Measurements from ENCODE around the gene GABRG3. TPM values are rescaled to one million over a fixed set of nuclear protein-coding genes. Genes with fewer than 3 reads are reported as not detected.

GABRG3 gene
- total and polyA plus RNA-seq, 2 experiments from 2014 or later: 0.10 to 1.4 TPM

- TF ChIP-seq, protein P1, sequence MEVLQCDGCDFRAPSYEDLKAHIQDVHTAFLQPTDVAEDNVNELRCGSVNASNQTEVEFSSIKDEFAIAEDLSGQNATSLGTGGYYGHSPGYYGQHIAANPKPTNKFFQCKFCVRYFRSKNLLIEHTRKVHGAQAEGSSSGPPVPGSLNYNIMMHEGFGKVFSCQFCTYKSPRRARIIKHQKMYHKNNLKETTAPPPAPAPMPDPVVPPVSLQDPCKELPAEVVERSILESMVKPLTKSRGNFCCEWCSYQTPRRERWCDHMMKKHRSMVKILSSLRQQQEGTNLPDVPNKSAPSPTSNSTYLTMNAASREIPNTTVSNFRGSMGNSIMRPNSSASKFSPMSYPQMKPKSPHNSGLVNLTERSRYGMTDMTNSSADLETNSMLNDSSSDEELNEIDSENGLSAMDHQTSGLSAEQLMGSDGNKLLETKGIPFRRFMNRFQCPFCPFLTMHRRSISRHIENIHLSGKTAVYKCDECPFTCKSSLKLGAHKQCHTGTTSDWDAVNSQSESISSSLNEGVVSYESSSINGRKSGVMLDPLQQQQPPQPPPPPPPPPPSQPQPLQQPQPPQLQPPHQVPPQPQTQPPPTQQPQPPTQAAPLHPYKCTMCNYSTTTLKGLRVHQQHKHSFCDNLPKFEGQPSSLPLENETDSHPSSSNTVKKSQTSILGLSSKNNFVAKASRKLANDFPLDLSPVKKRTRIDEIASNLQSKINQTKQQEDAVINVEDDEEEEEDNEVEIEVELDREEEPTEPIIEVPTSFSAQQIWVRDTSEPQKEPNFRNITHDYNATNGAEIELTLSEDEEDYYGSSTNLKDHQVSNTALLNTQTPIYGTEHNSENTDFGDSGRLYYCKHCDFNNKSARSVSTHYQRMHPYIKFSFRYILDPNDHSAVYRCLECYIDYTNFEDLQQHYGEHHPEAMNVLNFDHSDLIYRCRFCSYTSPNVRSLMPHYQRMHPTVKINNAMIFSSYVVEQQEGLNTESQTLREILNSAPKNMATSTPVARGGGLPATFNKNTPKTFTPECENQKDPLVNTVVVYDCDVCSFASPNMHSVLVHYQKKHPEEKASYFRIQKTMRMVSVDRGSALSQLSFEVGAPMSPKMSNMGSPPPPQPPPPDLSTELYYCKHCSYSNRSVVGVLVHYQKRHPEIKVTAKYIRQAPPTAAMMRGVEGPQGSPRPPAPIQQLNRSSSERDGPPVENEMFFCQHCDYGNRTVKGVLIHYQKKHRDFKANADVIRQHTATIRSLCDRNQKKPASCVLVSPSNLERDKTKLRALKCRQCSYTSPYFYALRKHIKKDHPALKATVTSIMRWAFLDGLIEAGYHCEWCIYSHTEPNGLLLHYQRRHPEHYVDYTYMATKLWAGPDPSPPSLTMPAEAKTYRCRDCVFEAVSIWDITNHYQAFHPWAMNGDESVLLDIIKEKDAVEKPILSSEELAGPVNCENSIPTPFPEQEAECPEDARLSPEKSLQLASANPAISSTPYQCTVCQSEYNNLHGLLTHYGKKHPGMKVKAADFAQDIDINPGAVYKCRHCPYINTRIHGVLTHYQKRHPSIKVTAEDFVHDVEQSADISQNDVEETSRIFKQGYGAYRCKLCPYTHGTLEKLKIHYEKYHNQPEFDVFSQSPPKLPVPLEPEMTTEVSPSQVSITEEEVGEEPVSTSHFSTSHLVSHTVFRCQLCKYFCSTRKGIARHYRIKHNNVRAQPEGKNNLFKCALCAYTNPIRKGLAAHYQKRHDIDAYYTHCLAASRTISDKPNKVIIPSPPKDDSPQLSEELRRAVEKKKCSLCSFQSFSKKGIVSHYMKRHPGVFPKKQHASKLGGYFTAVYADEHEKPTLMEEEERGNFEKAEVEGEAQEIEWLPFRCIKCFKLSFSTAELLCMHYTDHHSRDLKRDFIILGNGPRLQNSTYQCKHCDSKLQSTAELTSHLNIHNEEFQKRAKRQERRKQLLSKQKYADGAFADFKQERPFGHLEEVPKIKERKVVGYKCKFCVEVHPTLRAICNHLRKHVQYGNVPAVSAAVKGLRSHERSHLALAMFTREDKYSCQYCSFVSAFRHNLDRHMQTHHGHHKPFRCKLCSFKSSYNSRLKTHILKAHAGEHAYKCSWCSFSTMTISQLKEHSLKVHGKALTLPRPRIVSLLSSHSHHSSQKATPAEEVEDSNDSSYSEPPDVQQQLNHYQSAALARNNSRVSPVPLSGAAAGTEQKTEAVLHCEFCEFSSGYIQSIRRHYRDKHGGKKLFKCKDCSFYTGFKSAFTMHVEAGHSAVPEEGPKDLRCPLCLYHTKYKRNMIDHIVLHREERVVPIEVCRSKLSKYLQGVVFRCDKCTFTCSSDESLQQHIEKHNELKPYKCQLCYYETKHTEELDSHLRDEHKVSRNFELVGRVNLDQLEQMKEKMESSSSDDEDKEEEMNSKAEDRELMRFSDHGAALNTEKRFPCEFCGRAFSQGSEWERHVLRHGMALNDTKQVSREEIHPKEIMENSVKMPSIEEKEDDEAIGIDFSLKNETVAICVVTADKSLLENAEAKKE (CRISPR knock-in tag; IDR thresholded peaks at IDR 0.05): no peak
- TF ChIP-seq, protein P2, sequence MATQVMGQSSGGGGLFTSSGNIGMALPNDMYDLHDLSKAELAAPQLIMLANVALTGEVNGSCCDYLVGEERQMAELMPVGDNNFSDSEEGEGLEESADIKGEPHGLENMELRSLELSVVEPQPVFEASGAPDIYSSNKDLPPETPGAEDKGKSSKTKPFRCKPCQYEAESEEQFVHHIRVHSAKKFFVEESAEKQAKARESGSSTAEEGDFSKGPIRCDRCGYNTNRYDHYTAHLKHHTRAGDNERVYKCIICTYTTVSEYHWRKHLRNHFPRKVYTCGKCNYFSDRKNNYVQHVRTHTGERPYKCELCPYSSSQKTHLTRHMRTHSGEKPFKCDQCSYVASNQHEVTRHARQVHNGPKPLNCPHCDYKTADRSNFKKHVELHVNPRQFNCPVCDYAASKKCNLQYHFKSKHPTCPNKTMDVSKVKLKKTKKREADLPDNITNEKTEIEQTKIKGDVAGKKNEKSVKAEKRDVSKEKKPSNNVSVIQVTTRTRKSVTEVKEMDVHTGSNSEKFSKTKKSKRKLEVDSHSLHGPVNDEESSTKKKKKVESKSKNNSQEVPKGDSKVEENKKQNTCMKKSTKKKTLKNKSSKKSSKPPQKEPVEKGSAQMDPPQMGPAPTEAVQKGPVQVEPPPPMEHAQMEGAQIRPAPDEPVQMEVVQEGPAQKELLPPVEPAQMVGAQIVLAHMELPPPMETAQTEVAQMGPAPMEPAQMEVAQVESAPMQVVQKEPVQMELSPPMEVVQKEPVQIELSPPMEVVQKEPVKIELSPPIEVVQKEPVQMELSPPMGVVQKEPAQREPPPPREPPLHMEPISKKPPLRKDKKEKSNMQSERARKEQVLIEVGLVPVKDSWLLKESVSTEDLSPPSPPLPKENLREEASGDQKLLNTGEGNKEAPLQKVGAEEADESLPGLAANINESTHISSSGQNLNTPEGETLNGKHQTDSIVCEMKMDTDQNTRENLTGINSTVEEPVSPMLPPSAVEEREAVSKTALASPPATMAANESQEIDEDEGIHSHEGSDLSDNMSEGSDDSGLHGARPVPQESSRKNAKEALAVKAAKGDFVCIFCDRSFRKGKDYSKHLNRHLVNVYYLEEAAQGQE (IDR thresholded peaks at IDR 0.05; ENCODE audit: unreplicated experiment): no peak
- TF ChIP-seq EZH2phosphoT487 (IDR thresholded peaks at IDR 0.05; ENCODE audit: unreplicated experiment) (no peak), POLR2AphosphoS5 (IDR thresholded peaks at IDR 0.05; ENCODE audit: low read depth) (no peak)
Observed at GRCh38 chr15:27398631-27399161, 427.7 kb downstream of the GABRG3 start (continued).

DNA sequence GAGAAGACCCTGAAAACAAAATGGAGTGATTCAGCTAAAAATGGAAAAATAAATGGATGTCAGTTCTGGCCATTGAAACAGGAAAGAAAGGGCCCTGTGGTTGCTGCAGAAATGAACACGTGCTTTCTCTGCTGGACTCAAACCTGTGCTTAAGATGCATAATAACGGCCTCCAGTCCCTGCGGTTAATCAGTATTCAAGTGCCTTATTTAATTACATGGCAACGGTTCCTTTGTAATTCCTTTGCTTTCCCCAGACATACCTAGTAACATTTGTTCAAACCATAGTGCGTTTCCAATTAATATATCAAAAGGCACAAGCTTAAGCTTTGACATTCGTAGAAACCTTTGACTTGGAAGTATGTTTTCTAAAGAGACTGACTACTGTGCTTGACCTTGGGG, 428.3 kb downstream of the GABRG3 start:
- Mint-ChIP-seq H3K4me3 (no peak overlapping the region), H3K4me1 (peaks cover 16% of the 10 kb centered on the region), H3K36me3 (ENCODE audit: low read depth) (no peaks in the 10 kb centered on the region), H3K27ac (no peak overlapping the region; the same call in 1 of the 2 replicates), H3K27me3 (ENCODE audit: insufficient read depth, low read depth, poor library complexity) (no peaks in the 10 kb centered on the region), H3K9me3 (no peaks in the 10 kb centered on the region; the same call in 2 of the 3 replicates)
- DNase-seq (ENCODE audit: low spot score): no peak
- H3K4me3 ChIP-seq: no peak overlapping the region
- H2AFZ ChIP-seq: 0 out of 2 replicates have a peak overlapping the region, but pooled peaks have one; percentile 40
- peak; percentile 42; the same call in 2 of the 3 replicates for ATAC-seq
- H3K4me2 ChIP-seq: peak overlapping the region; percentile 6; the same call in 1 of the 2 replicates
- peaks cover 15% of the 10 kb centered on the region for H3K4me1 ChIP-seq (ENCODE audit: insufficient read depth)
- no peaks in the 10 kb centered on the region for H4K20me1 ChIP-seq (replicated peaks; ENCODE audit: insufficient read depth)
- H3K27ac ChIP-seq (ENCODE audit: low read depth): no peak overlapping the region
- no peaks in the 10 kb centered on the region for H3K79me2 ChIP-seq (replicated peaks; ENCODE audit: insufficient read depth)
- no peaks in the 10 kb centered on the region for H3K27me3 ChIP-seq (ENCODE audit: insufficient read depth)
- no peaks in the 10 kb centered on the region for H3F3A ChIP-seq (replicated peaks; ENCODE audit: low read depth)
- H3K9me2 ChIP-seq (ENCODE audit: insufficient read depth): no peaks in the 10 kb centered on the region
- no peaks in the 10 kb centered on the region for H3K36me3 ChIP-seq (ENCODE audit: insufficient read depth)
- no peak for TF ChIP-seq ZNF114 (CRISPR knock-in tag; IDR thresholded peaks at IDR 0.05)
- TF ChIP-seq, protein P2 (IDR thresholded peaks at IDR 0.05; ENCODE audit: unreplicated experiment): no peak
- no peak for TF ChIP-seq ZNF331 (CRISPR knock-in tag; IDR thresholded peaks at IDR 0.05; ENCODE audit: low read depth)
- TF ChIP-seq JUNB (IDR thresholded peaks at IDR 0.05; ENCODE audit: unreplicated experiment): no peak
- no peak for TF ChIP-seq NANOG (IDR thresholded peaks at IDR 0.05; ENCODE audit: borderline replicate concordance)
- no peak for TF ChIP-seq STAT1 (IDR thresholded peaks at IDR 0.05; ENCODE audit: unreplicated experiment)
- no peak for TF ChIP-seq POLR2AphosphoS5 (IDR thresholded peaks at IDR 0.05; ENCODE audit: low read depth)
- TF ChIP-seq ETS1 (IDR thresholded peaks at IDR 0.05): no peak

Data from GM23338 (cell line).